NCI-H2081 treated with DMSO at 0.1 percent for 48 hours (cell line): Measurements from ENCODE around the gene NEMP2.

Experiments
- DNase-seq: peaks from one replicate; lab custom pipeline; 2025; lab: John Stamatoyannopoulos, UW

Gene NEMP2

GRCh38 chr2:190554357-190555006, 20.0 kb upstream of the NEMP2 start:
- no peak for DNase-seq

DNA sequence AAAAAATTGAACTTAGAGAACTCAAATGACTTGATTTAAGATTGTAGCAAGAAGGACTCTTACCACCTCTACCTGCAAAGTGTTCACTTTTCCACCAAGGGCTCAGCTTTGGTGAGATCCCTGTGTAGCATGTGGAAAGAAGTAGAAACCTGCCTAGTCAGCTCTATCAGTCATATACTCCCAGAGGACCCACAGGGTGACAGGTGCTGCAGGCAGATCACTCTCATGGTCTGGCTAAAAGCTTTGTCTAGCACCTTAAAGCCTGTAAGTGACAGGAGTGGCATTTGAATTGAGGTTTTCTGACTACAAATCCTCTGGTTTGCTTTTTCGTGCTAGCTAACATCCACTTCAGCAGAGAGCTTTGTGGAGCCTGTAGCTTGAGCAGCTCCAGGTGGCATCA, 18.7 kb upstream of the NEMP2 start:
- no peak for DNase-seq

DNA sequence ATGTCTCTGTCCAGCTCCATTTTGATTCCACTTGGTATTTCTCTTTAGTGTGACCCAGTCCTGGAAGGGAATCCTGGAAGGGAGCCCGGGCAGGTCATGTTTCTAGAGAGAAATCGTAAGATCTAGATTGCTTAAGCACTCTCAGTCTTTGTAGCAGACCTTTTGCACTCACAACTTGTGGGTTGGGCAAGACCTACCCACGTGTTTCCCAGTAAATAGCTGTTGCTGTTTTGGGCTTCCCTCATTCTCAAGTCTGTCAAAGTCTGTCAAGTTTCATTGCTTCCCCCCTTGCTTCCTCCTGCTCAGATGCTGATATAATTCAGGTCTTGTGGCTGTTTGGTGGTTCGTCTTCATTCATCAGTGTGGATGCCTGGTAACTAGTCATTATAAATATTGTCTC, 17.4 kb upstream of the NEMP2 start:
- DNase-seq: no peak

DNA sequence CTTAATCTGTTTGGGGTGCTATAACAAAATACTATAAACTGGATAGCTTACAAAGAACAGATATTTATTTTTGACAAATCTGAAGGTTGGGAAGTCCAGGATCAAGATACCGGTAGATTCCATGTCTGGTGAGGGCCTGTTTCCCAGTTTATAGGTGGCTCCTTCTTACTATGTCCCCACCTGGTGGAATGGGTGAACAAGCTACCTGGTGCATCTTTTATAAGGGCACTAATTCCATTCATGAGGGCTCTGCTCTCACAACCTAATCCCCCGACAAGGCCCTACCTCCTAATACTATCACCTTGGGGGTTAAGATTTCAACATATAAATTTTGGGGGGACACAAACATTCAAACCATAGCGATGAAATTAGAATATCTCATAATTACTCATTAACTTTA, 15.6 kb upstream of the NEMP2 start:
- no peak for DNase-seq

GRCh38 chr2:190547886-190548285, 13.4 kb upstream of the NEMP2 start:
- no peak for DNase-seq

DNA sequence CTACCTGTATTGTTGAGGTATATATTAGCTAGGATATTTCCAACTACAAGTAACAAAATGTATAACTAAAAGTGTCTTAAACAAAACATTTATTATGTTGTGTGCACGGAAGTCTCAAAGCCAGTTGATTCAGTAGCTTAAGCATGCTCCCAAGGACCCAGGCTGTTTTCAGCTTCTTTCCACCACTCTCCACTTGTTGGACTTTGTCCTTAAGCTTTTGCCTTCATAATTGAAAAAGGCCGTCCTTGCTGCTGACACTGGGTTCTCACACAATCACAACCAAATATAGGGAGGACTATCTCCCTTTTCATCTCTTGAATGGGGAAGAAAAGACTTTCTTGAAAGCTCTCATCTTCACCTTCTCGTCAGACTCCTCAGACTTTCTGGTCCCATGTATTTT, 12.2 kb upstream of the NEMP2 start:
- no peak for DNase-seq

- no peak for DNase-seq
Measured at GRCh38 chr2:190545555-190546385, 11.2 kb upstream of the NEMP2 start.

DNA sequence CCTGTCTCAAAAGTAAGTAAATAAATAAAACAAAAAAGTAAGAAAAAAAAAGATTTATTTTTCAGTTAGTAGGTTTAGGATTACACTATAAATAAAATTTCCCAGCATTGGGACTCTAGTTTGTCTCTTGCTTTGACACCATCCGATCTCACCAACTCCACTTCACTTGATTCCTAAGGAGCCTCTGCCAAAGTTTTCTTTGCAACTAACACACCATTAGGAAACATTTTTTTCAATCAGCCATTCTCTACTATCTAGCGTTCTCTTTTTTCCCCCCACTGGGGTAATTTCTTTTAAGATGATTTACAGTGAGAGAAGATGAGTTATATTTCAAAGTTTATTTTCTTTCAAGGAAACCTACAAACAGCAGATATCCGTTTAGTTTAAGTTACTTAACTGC, 10.6 kb upstream of the NEMP2 start:
- no peak for DNase-seq

- no peak for DNase-seq
Measured at GRCh38 chr2:190540048-190540447, 5.5 kb upstream of the NEMP2 start.

DNA sequence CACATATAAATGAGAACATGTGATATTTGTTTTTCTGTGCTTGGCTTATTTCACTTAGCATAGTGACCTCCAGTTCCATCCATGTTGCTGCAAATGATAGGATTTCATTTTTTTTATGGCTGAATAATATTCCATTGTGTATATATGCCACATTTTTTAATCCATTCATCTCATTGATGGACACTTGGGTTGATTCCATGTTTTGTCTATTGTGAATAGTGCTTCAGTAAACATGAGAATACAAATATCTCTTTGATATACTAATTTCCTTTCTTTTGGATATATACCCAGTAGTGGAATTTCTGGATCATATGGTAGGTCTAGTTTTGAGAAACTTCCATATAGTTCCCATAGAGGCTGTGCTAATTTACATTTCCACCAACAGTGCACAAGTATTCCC, 3.7 kb upstream of the NEMP2 start:
- no peak for DNase-seq

DNA sequence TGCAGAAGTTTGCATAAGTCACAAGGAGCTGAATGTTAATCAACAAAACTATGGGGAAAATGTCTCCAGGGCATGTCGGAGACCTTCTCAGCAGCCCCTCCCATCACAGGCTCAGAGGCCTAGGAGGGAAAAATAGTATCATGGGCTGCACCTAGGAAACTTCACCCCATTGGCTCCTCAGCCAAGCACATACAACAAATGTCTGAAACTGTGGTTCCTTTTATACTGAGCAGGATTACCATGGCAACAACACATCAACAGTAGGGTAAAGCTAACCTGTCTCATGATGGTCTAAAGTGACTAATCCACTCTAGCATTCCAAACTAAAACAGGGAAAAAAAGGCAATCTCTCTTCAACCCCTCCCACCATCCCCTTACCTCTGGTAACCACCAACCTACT, 3.2 kb upstream of the NEMP2 start:
- no peak for DNase-seq

DNA sequence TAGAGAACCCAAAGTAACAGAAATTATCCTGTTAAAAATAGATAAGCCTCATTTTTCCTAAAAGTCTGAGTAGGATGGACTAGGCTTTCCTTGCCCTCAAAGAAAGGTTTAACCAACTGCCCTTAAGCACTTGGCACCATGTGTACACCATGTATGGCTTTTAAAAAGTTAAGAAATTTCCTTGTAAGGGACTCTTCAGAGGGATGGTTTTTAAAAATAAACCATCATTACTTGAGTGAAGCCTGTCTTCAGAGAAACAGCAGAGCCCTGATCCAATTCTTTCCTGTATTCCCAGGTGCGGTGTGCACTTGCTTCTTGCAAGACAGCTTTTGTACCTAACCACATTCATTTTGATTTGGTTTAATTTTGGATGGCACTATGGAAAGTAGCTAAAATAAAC, 1.1 kb upstream of the NEMP2 start:
- DNase-seq: no peak

DNA sequence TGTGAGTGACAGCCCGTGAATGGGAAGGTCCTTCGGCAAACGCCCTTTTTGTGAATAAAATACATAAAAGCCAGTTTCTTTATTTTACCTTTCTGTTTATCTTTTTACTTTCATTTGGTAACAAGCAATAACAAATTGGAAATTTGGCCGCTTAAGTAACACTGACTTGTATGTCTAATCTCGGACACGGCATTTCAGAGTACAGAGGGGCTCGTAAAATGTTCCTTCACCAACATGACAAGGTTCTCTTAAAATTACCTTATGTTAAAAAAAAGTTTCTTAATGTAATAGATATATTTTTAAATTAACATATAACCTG, 558 bp upstream of the NEMP2 start:
- DNase-seq: no peak

DNA sequence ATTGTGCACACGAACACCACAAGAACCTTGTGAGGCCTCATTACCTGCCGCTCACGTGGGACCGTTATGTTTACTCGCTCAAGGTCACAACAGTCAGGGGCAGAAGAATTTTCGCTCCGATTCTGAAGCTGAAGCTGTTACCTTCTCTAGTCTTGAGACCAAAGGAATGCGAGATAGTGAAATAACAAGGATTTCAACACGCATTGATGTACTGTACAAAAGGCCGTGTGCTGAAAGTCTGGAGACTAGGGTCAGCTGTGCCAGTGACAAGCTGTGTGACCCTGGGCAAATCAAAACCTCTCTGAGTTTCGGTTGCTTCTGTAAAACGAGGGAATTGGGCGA, 583 bp downstream of the NEMP2 start:
- DNase-seq: no peak

DNA sequence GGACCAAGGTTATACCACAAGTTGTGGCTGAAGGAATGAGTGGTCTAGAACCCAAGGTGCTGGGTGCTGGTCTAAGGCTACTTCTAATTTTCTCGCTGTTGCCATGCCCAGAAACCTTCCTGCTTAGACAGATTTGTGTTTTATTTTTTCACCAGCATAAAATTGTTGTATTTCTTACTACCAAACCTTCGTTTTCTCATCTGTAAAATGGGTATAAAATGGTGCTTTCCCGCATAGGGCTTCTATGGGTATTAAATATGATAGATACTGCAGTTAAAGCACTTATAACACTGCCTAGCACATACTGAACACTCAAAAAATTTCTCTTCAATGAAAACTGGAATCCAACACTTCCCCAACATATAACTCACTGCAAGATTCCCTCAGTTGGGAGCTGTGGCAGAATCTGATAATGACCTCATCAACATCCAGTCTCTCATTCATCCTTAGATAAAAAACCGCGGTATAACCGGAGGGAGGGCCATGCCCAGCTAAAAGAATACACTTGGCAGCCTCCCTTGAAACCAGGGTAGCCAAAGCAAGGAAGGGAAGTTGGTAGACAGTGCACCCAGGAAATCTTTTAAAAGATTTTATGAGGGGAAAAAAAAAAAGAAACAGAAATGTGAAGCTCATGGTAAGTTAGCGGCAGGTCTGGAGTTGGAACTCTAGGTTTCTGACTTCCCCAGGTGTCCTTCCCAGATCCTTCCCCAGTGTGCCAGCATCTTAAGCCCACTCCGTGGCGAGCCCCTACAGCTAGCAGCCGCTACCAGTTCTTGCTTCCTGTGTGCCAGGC, 1.2 kb downstream of the NEMP2 start:
- DNase-seq: no peak

- no peak for DNase-seq
Measured at GRCh38 chr2:190532581-190532980, 1.9 kb downstream of the NEMP2 start.

- DNase-seq: no peak
Measured at GRCh38 chr2:190530248-190530900, 4.1 kb downstream of the NEMP2 start.

DNA sequence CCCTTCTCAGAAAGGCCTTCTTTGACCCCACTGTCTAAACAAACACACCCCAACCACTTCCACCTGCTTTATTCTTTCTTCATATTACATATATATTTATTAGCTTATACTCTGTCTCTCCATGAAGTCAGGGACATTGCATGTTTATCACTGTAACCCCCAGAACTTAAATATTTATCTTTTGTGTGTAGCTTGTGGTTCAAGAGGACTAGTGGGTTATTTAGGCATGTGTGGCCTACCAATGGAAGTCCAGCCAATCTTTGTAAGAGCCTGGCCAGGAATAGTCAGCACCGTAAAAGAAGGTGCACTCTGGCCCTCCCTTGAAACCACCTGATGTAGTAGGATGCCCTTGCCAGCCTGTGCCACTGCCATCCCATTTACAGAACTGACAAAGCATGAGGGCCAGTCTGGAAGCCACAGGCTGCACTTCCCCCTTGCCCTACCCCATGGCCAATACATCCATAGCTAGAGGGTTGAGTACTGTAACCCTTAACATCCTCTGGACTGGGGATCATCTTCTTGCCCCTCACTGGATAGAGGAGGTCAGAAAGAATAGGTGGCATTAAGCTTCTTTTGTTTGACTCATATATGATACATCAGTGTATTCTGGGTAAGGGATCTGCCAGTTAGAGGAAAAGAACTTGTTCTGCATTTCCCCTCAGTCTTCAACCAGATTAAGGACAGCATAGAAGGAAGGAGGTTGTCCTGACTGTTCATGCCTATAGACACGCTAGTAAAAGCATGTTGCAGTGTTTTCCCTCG, 4.9 kb downstream of the NEMP2 start:
- no peak for DNase-seq

DNA sequence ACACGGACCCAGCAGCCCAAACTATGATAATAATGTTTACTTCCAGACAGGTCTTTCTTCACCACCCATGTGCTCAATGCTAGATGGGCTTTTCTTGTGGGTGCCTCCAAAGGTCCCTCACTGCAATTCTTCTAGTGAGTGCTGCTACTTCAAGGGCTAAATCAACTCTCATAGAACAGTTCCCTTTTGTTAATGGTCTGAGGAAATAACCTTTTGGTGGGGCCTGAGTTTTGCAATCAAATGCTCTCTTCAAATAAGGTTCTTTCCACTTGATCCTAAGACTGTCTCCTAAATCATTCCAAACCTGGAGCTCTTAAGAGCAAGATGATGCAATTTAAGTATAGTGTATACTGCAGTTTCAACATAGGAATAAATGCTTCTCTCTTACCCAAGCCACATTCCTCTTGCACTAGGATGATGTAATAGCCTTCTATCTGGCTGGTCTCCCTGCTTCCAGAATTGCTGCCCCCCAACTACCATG, 6.0 kb downstream of the NEMP2 start:
- DNase-seq: no peak

DNA sequence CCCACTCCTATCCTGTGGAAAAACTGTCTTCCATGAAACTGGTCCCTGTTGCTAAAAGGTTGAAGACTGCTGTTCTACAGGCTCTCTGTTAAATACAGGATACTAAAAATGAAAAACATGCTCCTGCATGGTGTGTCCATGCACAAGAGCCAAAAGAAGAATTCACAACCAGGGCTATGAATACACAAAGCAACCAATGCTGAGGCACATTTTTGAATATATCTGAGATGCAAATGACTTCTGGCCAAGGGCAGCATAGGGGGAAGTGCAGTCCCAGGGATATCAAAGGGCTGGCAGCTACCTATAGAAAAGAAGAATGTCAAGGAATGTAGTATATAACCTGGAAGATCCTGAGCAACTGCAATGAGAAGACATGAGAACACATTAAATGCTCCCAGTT, 6.6 kb downstream of the NEMP2 start:
- DNase-seq: no peak

DNA sequence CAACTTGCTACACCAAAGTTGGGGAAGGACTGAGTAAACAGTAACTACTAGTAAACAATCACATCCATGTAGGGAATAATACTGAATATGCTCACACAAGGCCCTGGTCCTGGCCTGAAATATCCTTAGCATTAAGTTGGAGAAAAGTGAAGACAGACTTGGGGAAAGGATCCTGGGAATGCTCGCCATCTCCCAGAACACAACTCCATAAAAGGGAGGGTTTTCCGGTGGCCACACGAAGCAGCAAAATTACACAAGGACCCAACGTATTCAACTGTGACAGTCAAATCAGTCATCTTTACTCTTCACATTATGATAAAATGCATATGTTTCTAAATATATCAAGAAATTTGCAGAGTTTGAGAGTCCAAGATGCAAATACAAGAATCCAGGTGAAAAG, 7.3 kb downstream of the NEMP2 start:
- no peak for DNase-seq
